Epithelial cell of proximal tubule (primary cell): ENCODE data around the gene ARMC12. TPM values are rescaled to one million over a fixed set of nuclear protein-coding genes. Genes with fewer than 3 reads are reported as not detected.

Source experiments
- DNase-seq: peaks from one replicate; pipeline ENCODE4 v3.0.0-alpha.2; 2011; ENCODE audit warnings: low read depth
- H3K4me3 ChIP-seq: 2 replicates; pipeline ENCODE4 v1.5.1; 2011; ENCODE audit warnings: low read depth, mild to moderate bottlenecking, low read length
- CTCF ChIP-seq: conservative IDR thresholded peaks from 2 replicates; pipeline ENCODE4 v1.5.1; 2012; ENCODE audit warnings: low read depth, mild to moderate bottlenecking, low read length
- total RNA-seq: library from RNA; depleted of rRNA; stranded (reverse); fragments of >200 nt; gene quantifications from 2 replicates; pipeline ENCODE4 v1.2.3, GENCODE V29; 2015

ARMC12 gene
- total RNA-seq, 1 donor from 2014 or later, result 0.29 TPM

GRCh38 chr6:35710241-35710847 lies 26.5 kb upstream of the ARMC12 start:
- no peak overlapping the region for H3K4me3 ChIP-seq
- peak; percentile 63 for DNase-seq

GRCh38 chr6:35711731-35712130 lies 25.1 kb upstream of the ARMC12 start:
- no peak overlapping the region for H3K4me3 ChIP-seq
- TF ChIP-seq CTCF, result no peak
- DNase-seq, result no peak

More at GRCh38 chr6:35710241-35710847, 26.5 kb upstream of the ARMC12 start:
- no peak for TF ChIP-seq CTCF

GRCh38 chr6:35713006-35713767 lies 23.6 kb upstream of the ARMC12 start:
- no peak for DNase-seq
- TF ChIP-seq CTCF, result no peak
- H3K4me3 ChIP-seq, result no peak overlapping the region

DNA sequence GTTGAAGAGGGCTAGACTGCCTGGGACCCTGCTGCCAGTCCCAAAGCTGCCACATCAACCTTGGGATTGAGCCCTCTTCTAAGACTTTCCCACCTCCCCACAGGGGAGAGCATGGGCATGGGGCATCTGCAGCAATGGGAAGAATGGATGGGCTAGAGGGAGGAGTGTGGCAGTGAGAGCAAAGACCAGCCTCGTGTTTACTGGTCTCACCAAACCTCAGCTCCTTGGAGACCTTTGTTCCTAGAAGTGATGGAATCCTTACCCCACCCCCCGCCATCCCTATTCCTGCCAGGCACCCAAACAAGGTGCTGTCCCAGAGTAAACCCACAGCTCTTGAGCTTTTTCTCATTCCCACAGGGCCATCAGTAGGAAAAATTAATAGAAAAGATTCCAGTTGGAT lies 20.0 kb upstream of the ARMC12 start:
- DNase-seq, result no peak
- no peak overlapping the region for H3K4me3 ChIP-seq
- TF ChIP-seq CTCF, result no peak

DNA sequence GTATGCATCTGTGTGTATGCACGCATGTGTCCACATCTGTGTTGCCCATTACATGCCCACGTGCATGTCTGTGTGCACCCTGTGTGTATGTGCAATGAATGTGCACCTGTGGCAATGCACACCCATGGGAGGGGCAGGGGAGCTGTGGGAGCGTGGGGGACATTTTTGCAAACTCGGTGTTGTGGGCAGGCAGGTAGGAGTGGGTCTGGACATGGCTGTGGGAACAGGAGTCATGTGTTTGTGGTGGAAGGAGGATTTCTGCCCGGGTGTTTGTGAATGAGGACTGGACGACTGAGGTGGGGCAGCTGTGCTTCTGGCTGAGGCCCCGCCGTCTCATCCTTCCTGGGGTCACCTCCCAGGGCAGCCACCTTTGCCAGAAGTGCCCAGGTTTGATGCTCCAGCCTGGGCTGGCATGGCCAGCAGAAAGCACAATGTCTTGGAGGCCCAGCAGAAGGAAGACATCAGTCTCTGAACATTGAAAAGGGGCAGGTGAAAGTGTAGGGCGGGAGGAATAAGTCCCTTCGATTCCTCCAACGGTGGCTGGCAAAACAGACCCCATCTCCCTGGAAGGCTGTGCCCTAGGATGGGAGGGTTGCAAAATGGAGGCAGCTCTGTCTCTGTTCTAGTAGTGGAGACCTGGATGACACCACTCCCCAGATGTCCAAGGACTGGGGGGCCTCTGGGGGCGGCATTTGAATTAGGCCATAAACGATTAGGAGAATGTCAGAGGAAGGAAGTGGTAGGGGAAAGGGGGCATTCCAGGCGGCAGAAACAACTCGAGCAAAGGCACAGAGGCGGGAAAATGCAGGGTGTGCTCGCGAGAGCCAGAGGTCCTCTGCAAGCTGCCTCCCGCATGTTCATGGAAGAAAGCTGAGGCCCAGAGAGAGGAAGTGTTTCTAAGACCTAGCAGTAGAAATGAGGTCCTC lies 19.1 kb upstream of the ARMC12 start:
- H3K4me3 ChIP-seq, result no peak overlapping the region
- TF ChIP-seq CTCF, result no peak

DNA sequence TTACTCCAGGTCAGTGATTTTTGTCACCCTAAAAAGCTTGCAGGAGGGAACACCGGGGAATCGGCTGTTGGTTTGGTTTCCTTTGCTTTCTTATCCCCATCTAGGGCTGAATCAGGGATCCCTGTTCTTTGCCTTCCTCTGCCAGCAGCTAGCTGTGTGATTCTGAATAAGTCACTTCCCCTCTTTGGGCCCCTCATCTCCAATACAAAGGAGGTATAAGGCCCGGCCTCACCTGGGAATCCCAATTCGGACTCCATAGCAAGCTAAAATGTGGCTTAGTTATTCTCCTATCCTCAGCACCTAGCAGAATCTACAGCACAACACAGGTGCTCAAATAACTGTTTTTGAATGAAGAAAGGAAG lies 18.5 kb upstream of the ARMC12 start:
- H3K4me3 ChIP-seq, result no peak overlapping the region
- no peak for DNase-seq
- no peak for TF ChIP-seq CTCF

More for the DNA sequence above, 19.1 kb upstream of the ARMC12 start:
- no peak for DNase-seq
